IMR-90 (cell line): Measurements from ENCODE around the gene SMYD2. TPM values are rescaled to one million over a fixed set of nuclear protein-coding genes. Genes with fewer than 3 reads are reported as not detected.

ENCODE experiments used
- CEBPB ChIP-seq: IDR thresholded peaks from 2 replicates; pipeline ENCODE4 v1.6.1; 2012; ENCODE audit warnings: low read depth, low read length, improper control_type of control experiment
- MAZ ChIP-seq: IDR thresholded peaks from 2 replicates; pipeline ENCODE4 v1.6.1; 2012; ENCODE audit warnings: low read depth, mild to moderate bottlenecking, low read length, improper control_type of control experiment, moderate library complexity, borderline replicate concordance
- RFX5 ChIP-seq: IDR thresholded peaks from 2 replicates; pipeline ENCODE4 v1.8.0; 2012; ENCODE audit warnings: low read depth, mild to moderate bottlenecking, low read length, moderate library complexity
- polyA plus RNA-seq, 3 experiments: library from polyadenylated mRNA; depleted of rRNA; stranded (reverse); fragments of >200 nt; gene quantifications; 2 replicates each; pipeline ENCODE4 v1.2.3, GENCODE V29; 2012; ENCODE audit warnings: low replicate concordance in 1 of 3
- total RNA-seq: library from RNA; depleted of rRNA; stranded (reverse); fragments of >200 nt; gene quantifications from 2 replicates; pipeline ENCODE4 v1.2.3, GENCODE V29; 2012
- TF ChIP-seq, protein P1 (sequence below): fragments of 150-350 bp; IDR thresholded peaks from 2 replicates; pipeline ENCODE4 v1.6.1; 2016; ENCODE audit warnings: low read depth, mild to moderate bottlenecking, low read length, moderate library complexity, borderline replicate concordance

Gene SMYD2
- total and polyA plus RNA-seq, 2 of the 4 experiments (the other 2 are of a cell fraction): 32.7 to 61.7 TPM

GRCh38 chr1:214329470-214330220 lies 48.7 kb downstream of the SMYD2 start (continued):
- TF ChIP-seq RFX5 (no peak), MAZ (no peak), CEBPB (no peak)
- TF ChIP-seq, protein P1, sequence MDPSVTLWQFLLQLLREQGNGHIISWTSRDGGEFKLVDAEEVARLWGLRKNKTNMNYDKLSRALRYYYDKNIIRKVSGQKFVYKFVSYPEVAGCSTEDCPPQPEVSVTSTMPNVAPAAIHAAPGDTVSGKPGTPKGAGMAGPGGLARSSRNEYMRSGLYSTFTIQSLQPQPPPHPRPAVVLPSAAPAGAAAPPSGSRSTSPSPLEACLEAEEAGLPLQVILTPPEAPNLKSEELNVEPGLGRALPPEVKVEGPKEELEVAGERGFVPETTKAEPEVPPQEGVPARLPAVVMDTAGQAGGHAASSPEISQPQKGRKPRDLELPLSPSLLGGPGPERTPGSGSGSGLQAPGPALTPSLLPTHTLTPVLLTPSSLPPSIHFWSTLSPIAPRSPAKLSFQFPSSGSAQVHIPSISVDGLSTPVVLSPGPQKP: no peak
